ENCODE measurements around the gene VPREB3.

GRCh38 chr22:23769321-23769965 is 15.2 kb upstream of the VPREB3 start:
- no peak for TF ChIP-seq CTCF (conservative IDR thresholded peaks at IDR 0.05)
- TF ChIP-seq ZFX (IDR thresholded peaks at IDR 0.05), result no peak
